Fibroblast of peridontal ligament (primary cell): Measurements from ENCODE around the gene CDC20B.
A peak's percentile ranks its signal among the peaks of the same experiment; 100 is the strongest.
"Not testable (repeated sequence)": the region's sequence is repeated elsewhere in the genome, so short reads cannot be mapped to it uniquely, and the experiment has no call there.

ENCODE experiments used
- DNase-seq: peaks from one replicate; pipeline ENCODE4 v3.0.0-alpha.2; 2010; ENCODE audit errors: extremely low read depth

CDC20B gene

DNA sequence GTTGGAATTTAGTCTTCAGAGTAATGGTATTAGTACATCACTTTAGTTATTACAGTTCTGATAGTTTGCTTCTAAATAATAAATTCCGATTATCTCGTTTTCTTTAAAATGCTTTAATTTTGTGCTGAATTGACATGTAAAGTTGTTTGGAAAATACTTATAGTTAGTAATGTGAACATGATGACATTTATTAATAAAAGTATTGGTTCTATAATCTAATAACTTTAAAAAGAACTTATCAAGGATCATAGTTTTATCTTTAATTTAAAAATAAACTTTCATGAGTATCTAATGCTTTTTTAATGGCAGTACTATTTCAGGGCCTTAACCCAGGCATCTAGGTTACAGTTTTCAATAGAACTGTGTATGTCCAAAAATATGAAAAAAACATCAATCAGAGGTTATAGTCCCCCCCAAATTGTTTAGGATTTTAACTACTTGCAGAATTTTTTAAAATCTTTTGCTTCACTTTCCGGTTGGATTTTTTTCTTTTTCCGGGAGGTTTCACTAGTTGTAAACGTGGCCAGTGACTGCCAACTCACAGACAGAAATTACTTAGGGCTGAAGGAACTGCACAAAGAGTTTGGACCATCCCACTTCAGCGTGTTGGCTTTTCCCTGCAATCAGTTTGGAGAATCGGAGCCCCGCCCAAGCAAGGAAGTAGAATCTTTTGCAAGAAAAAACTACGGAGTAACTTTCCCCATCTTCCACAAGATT is 12.3 kb downstream of the CDC20B start:
- DNase-seq = peak; percentile 98

DNA sequence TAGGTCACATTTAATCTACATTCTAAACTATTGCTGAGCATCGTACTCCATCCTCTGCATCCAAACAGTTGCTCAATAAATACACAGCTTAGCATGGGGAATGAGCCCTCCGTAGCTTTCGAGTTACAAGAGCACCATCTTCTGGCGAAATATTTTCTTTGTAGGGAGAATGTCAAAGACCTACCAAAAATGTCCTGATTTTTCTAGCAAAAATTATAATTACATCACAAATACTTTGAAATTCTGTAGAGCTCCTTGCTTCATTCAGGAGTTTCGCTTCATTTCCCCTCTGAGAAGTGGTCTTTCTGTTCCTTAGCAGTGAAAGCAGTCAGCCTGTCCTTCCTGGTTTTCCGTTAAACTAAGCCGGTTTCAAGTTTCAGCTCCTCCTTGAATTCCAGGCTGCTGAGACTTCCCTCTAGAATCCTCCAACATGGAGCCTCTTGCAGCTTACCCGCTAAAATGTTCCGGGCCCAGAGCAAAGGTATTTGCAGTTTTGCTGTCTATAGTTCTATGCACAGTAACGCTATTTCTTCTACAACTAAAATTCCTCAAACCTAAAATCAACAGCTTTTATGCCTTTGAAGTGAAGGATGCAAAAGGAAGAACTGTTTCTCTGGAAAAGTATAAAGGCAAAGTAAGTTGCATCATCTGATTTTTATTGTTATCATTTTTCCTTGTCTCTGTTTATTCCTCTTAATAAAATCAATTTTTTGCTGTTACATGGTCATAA is 13.0 kb downstream of the CDC20B start, which contains the start of gene GPX8:
TSS of gene GPX8 (plus strand) at position 409 of the 730 bp plus-strand sequence. CDS start at position 431, 22 bp downstream.
- DNase-seq = peak; percentile 95

DNA sequence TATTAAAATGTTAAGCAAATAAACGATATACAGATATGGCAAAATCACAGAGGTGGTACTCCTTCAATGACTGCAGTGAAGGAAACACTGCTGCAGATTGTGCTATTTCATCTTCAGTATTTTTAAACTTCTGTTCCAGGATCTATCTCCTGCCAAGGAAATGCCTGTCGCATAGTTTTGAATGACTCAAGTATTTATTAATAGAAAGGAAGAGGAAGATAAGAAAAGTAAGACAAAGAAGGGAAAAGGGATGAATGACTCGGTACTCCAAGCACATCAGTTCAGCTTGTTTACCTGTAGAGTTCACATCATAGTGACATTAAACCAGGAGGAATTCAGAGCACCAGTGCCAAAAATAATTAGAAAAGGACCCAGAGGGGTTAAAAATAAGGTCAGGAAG is 18.1 kb downstream of the CDC20B start:
- DNase-seq = peak; percentile 64

DNA sequence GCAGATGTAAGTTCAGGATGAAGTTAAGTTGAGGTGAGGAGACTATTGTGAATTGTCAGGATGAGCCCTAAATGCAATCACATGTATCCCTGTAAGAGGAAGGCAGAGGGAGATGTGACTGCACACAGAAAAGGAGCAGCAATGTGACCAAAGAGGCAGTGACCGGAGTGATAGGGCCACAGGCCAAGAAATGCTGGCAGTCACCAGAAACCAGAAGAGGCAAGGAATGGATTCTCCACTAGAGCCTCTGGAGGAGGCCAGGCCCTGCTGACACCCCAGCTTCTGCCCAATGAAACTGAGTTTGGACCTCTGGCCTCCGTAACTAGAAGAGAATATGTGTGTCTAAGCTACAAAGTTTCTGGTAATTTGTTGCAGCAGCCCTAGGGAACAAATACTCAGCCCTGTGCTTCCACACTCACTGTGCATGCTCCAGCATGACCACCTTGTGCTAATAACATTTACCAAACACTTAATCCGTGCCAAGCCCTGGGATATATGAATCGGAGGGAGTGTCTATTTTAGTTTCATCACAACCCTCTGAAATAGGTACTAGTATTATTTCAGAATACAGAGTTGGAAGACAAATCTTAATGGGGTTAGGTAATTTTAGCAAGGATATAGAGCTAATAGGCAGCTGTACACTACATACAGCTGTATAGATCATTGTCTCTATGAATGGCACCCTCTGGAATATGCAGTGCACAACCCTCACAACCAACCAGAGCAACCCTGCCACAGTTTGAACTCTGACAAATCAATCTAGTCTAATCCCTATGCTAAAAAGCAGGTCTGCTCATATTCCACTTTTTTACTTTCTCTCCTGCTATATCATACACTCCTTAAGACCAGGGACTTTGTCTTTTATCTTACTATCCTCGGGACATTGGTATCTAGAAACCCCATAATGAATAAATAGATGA is 20.8 kb downstream of the CDC20B start:
- DNase-seq = peak; percentile 86

DNA sequence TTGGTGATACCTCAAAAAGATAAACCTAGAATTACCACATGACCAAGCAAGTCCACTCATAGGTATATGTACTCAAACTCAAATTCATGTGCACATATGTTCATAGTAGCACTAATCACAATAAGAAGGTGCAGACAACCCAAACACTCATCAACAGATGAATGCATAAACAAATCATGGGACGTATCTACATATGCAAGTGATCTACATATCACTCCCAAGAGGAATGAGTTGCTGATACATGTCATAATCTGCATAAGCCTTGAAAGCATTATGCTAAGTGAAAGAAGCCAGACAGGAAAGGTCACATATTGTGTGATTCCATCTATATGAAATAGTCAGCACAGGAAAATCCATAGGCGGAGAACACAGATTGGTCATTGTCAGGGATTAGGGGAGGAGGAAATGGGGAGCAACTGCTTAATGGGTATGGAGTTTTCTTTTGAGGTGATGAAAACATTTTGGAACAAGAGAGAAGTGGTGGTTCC is 23.6 kb downstream of the CDC20B start:
- DNase-seq = no peak

DNA sequence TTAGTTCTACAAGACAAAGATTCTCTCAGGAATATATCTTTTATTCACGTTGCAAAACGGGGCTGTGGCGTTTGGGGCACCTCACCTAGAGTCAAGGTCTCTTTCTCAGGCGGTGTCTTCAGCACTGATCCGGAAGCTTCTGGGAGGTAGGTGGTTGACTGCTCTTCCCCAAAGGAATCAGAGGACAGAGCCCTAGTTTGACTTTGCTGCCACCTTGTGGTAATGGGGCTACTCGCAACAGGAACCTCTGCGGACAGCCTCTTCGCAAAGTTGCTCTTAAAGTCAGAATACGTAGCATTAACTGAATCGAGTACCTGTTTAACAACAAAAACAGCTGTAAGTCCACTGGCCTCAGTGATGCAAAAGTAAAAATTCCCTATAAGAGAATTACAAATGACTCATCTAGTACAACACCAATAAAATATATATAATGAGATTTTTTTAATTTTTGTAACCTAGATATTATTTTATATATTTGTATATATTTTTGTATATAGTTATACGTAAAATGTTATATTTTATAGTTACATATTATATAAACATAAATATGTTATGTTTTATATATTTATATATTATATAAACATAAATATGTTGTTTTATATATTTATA is 26.3 kb downstream of the CDC20B start:
- DNase-seq = peak; percentile 90

DNA sequence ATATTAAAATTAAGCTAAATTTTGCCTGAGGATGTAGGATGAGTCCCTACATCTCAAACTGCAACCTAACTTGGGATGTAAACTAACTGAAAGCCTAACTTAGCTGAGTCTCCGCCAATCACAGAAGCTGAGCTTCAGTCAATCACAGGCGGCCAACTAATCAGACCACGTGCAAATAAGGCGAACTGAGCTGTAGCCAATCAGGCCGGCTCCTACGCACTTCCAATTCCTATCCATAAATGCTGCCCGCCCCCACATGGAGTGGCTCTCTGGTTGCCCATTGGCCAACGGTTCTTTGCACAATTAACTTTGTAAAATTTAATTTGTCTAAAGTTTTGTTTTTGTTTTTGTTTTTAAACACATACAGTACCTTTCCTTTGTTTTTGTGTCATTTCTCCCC is 26.9 kb downstream of the CDC20B start:
- DNase-seq = no peak

DNA sequence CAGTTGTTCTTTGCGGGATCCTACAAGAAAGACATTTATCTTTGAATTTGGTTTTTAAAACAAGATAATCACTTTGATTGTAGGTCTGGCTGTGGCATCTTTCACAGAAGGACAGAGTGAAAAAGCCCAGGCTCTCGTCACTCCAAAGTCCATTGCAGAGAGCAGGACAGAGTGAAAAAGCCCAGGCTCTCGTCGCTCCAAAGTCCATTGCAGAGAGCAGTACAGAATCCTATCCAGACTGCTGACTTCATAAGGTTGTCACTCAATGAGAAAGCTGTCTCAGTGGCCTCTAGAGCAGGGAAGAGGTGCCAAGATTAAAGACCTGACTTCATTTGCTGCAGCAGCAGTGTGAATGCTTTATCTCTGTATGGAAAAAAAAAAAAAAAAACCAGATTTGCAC is 29.4 kb downstream of the CDC20B start:
- DNase-seq = no peak

DNA sequence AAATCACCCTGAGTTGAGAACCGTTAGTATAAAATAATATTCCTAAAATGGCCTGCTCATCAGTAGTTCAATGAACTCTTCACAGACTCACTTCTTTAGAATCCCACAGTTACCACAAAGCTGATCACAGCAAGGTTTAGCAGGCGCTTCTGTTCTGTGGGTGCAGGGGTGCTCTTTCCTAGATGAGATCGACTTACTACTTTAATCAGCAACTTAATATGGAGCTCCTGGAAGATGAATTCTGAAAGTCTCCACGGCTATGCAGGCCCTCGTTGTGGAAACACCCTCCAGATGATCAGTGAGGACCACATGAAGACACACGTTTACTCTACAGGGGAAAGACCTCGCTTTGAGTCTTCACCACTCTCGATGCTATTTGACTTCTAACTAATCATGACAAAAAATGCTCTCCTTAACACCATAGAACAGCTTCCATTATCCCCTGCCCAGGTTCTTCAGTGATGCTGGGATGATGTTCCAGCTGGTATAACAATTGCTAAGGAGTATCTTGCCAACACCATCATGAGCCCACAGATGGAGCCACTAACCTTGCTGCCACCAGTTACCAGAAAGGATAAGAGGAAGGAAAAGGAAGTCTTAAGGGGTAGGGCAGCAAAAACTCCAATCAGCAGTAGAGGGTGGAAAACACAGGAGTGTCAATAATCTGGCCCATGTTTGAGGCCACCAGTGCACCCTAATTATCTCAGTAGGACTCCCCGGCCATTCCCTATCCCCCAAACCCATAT is 30.9 kb downstream of the CDC20B start:
- DNase-seq = no peak

DNA sequence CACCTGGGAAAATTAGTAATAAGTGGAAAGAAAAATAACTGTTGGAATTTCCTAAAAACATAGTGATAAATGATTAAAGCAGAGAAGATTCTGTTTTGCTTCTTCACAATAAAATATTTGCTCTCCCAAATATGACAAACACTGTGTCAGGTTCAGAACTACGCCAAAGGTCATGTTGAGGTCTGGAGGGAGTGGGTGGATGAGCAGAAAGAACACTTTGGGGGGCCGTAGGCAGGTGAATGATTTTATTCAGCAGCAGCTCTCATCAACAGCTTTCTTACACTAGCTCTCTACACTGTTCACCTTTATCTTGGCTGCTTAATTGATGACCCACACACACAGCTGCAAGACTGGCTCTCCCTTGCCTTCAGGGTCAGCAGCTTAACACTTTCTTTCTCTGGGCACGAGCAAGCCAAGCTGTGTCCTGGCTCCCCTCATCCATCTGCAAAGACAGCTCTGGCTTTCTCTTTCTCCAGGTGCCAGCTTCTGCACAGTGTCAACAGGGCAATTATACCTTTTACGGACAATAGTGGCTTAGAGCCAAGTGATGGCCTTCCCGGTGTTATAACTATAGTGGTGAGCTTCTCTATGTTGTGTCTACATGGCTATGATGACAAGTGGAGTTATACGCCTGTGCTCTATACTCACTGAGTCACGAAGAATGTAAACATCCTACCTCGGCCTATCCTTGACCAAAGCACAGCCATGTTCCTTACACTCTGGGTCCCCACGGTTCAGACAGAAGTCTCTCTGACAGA is 31.9 kb downstream of the CDC20B start:
- DNase-seq = no peak

DNA sequence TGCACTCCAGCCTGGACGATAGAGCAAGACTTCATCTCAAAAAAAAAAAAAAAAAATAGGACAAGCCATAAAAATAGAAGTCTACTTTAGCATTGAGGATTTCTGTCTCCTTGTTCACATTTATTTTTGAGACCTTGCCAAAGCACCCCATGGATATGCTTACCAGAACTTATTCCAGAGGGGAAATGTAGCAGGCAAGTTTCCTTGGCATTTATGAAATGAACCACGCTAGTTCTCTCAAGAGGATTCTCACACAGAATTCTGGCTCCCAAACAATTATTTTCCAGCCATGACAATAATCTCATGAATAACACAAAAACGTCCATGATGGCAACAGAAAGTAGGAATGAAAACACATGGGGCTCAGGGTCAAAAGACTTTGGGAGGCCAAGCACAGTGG is 36.5 kb downstream of the CDC20B start:
- peak; percentile 27 for DNase-seq

DNA sequence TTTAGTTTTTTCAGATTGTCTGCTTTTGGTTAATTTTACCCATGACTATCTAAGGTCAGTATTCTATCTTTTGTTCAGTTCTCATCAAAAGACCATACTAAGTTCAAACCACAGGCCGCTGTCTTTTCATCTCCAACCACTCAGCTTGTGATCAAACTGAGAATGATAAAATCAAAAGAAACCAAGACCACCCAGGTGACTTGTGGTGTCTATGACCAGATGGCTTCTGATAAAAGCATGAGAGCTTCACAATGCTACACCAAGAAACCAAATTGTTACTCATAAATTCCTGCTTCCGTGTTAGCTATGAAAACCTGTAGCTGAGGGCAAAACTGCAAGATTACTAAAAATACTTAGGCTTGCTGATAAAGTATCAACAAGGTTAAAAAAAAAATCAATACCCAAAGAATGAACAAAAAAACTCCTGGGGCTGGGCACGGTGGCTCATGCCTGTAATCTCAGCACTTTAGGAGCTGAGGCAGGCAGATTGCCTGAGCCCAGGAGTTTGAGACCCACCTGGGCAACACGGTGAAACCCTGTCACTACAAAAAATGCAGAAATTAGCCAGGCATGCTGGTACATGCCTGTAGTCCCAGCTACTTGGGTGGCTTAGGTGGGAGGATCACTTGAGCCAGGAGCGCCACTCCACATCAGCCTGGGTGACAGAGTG is 38.8 kb downstream of the CDC20B start:
- DNase-seq = no peak

DNA sequence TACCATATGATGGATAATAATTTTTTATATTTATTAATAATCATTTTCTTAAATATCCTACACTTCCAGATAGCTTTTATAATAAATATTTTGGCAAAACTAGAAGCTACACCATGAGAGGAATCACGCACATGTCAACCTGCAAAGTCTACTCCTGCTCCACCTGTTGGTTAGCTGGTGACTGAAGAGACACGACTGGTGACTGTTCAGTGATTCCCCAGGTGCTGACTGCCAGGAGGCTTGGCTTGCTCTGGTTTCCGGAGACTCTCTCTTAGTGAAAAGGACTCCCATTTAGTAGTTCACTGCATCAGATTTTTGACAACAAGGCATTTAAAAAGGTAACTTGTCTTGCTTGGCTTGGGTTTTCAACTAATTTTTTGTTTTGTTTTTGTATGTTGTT is 49.6 kb downstream of the CDC20B start:
- DNase-seq = no peak

DNA sequence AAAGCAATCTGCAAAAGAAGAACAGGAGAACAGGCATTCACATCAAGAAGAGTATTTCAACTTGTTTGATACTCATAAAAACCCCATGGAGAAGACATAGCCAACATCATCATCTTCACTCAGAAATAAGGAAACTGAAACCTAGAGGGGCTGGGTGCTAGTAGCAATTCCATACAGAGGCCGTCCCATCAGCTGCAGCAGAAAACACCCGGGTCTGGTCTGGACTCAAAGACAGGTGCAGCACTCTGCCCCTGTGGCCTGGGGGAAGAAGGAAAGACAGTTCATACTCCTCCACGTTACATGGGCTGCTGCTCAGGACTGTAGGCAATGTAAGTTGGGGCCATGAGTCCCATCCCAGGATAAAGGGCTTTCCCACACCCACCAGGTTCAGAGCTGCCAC is 58.9 kb downstream of the CDC20B start:
- DNase-seq = no peak

DNA sequence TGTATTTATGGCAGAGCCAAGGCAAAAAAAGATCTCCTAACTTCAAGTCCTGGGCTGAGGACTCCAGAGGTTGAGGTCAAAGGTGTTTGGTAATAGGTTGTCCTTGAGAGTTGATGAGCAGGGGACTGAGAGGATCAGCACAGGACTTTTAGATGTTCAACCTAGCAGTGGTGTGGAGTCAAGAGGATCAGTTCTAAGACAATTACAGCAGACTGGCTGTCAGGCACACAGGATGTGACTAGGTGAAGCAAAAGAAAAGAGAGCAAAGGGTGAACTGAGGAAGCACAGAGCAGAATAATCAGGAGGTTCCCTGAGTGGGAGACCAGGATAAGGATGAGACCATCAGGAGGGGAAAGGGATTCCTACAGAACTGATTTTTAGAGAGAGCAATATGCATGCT is 59.6 kb downstream of the CDC20B start:
- DNase-seq = no peak

DNA sequence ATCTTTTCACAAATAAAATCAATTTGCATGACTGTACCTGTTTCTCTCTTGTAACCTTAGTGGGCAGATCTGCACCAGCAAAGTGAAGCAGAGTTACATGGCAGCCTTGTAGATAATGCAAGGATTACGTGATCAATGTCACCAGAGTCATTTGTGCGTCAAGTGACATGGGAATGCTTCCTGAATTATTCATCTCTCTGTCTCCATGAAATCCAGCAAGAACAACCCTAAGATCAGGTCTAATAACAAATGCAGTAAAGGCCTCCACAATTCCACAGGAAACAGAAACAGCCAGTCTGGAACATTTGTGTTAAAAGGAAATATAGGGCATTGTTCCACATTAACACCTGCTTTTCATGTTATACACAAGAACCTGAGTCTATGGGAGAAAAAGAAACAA is 62.8 kb downstream of the CDC20B start:
- DNase-seq = no peak

DNA sequence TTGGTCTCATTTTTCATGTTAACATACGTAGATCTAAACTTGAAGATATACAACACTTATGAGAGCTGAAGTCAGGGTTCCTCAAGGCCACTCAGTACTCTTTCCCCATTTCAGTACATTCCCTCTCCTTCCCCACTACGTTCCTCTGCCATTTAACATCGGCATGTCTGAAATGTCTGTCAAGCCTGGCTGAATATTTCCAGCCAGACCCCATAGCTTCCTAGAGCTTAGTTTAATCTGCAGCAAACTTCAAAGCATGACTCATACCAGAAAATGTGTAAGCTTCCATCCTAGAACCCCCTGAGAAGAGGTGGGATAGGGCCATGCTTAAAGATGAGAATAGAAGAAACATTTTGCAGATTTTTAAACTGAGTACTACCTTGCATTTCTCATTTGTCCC is 64.3 kb downstream of the CDC20B start:
- no peak for DNase-seq

DNA sequence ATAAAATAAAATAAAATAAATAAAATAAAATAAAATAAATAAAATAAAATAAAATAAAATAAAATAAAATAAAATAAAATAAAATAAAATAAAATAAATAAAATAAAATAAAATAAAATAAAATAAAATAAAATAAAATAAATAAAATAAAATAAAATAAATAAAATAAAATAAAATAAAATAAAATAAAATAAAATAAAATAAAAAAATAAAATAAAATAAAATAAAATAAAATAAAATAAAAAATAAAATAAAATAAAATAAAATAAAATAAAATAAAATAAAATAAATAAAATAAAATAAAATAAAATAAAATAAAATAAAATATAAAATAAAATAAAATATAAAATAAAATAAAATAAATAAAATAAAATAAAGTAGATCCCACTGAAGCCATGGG is 67.0 kb downstream of the CDC20B start:
- DNase-seq = not testable (repeated sequence)

DNA sequence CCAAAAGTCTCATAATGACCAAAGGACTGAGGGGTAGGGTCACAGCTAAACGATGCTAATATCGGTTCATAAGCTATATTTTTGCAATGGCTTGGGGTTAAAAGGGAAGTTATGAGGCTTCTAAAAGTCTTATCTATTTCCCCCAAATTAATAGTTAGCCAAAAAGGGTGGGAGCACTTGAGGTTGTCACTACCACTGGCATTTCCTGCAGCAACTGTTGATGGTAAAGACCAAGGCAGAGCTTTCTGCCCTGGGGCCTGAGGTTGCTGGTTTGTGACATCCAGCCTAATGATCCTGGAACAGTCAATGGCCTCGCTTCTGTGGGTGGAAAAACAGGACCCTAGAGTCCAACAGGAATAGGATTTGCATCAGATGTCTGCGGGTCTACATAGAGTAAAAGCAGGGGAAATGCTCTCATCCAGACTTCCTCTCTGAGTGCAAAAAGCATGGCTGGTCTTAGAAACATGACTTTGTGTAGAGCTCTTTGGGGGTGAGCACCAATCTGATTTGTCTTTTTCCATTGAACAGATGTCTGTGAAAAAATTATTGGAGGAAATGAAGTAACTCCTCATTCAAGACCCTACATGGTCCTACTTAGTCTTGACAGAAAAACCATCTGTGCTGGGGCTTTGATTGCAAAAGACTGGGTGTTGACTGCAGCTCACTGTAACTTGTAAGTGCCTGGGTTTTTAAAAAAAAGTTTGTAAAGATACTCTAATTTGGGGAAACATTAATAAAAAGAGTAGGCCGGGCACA is 67.9 kb downstream of the CDC20B start:
- no peak for DNase-seq
